MG63 (cell line): Measurements from ENCODE around the gene TCFL5. TPM values are rescaled to one million over a fixed set of nuclear protein-coding genes. Genes with fewer than 3 reads are reported as not detected.
A peak's percentile ranks its signal among the peaks of the same experiment; 100 is the strongest.

Experiments
- DNase-seq: peaks from one replicate; pipeline ENCODE4 v3.0.0-alpha.2; 2020
- H3K27me3 ChIP-seq: fragments of 250-450 bp; sonication (Bioruptor Pico); 2 replicates; pipeline ENCODE4 v1.5.1; 2020; ENCODE audit warnings: mild to moderate bottlenecking, moderate library complexity
- H3K36me3 ChIP-seq: fragments of 250-450 bp; sonication (Bioruptor Pico); 2 replicates; pipeline ENCODE4 v1.5.1; 2020; ENCODE audit warnings: mild to moderate bottlenecking, moderate library complexity
- H3K4me3 ChIP-seq: fragments of 250-450 bp; sonication (Bioruptor Pico); 2 replicates; pipeline ENCODE4 v1.5.1; 2020; ENCODE audit warnings: mild to moderate bottlenecking, moderate library complexity
- H3K9me3 ChIP-seq: fragments of 250-450 bp; sonication (Bioruptor Pico); 2 replicates; pipeline ENCODE4 v1.5.1; 2020; ENCODE audit warnings: mild to moderate bottlenecking, moderate library complexity
- total RNA-seq: library from RNA; depleted of rRNA; stranded (reverse); fragments of >200 nt; shearing (Covaris generic); gene quantifications from 2 replicates; pipeline ENCODE4 v1.2.3, GENCODE V29; 2014; ENCODE audit warnings: low replicate concordance

The TCFL5 gene
- total RNA-seq, 1 experiment from 2014 or later, result 25.4 TPM

GRCh38 chr20:62805155-62805710 is 56.4 kb downstream of the TCFL5 start:
- no peak for DNase-seq
- Histone ChIP-seq H3K36me3 (peaks cover 59% of the 10 kb centered on the region), H3K9me3 (no peaks in the 10 kb centered on the region), H3K4me3 (peak overlapping the region; percentile 80), H3K27me3 (no peaks in the 10 kb centered on the region)

- Histone ChIP-seq H3K9me3 (no peaks in the 10 kb centered on the region), H3K4me3 (peak within 1 kb of the TSS; percentile 80), H3K27me3 (no peaks in the 10 kb centered on the region), H3K36me3 (peaks cover 59% of the 10 kb centered on the region)
- peak; percentile 65 for DNase-seq
Measured at GRCh38 chr20:62804627-62805154, 56.9 kb downstream of the TCFL5 start, which contains the start of gene OGFR. OGFR (plus strand) TSS chr20:62804835; CDS start chr20:62804860, 25 bp downstream.

GRCh38 chr20:62804021-62804626 is 57.5 kb downstream of the TCFL5 start:
- peak overlapping the region; percentile 29 for H3K4me3 ChIP-seq
- DNase-seq, result no peak

GRCh38 chr20:62802026-62802712 is 59.5 kb downstream of the TCFL5 start:
- H3K4me3 ChIP-seq, result no peak overlapping the region
- H3K36me3 ChIP-seq, result peaks cover 60% of the 10 kb centered on the region
- H3K9me3 ChIP-seq, result no peaks in the 10 kb centered on the region
- H3K27me3 ChIP-seq, result no peaks in the 10 kb centered on the region
- no peak for DNase-seq

More at GRCh38 chr20:62804021-62804626, 57.5 kb downstream of the TCFL5 start:
- peaks cover 59% of the 10 kb centered on the region for H3K36me3 ChIP-seq
- H3K9me3 ChIP-seq, result no peaks in the 10 kb centered on the region
- no peaks in the 10 kb centered on the region for H3K27me3 ChIP-seq

- Histone ChIP-seq H3K36me3 (peaks cover 54% of the 10 kb centered on the region), H3K4me3 (no peak overlapping the region), H3K9me3 (no peaks in the 10 kb centered on the region), H3K27me3 (no peaks in the 10 kb centered on the region)
- no peak for DNase-seq
Measured at GRCh38 chr20:62801284-62802010, 60.2 kb downstream of the TCFL5 start.

- no peak for DNase-seq
- Histone ChIP-seq H3K4me3 (no peak overlapping the region), H3K9me3 (no peaks in the 10 kb centered on the region), H3K36me3 (peaks cover 45% of the 10 kb centered on the region), H3K27me3 (no peaks in the 10 kb centered on the region)
Measured at GRCh38 chr20:62800314-62801259, 61.0 kb downstream of the TCFL5 start.

- no peaks in the 10 kb centered on the region for H3K27me3 ChIP-seq
- no peak overlapping the region for H3K4me3 ChIP-seq
- no peak for DNase-seq
- H3K9me3 ChIP-seq, result no peaks in the 10 kb centered on the region
- H3K36me3 ChIP-seq, result peaks cover 43% of the 10 kb centered on the region
Measured at GRCh38 chr20:62799873-62800272, 61.7 kb downstream of the TCFL5 start.

GRCh38 chr20:62799459-62799858 is 62.2 kb downstream of the TCFL5 start:
- no peak for DNase-seq
- peaks cover 43% of the 10 kb centered on the region for H3K36me3 ChIP-seq
- no peaks in the 10 kb centered on the region for H3K27me3 ChIP-seq
- no peak overlapping the region for H3K4me3 ChIP-seq
- no peaks in the 10 kb centered on the region for H3K9me3 ChIP-seq

- Histone ChIP-seq H3K27me3 (no peaks in the 10 kb centered on the region), H3K36me3 (peaks cover 43% of the 10 kb centered on the region), H3K9me3 (no peaks in the 10 kb centered on the region), H3K4me3 (no peak overlapping the region)
- DNase-seq, result no peak
Measured at GRCh38 chr20:62799036-62799435, 62.6 kb downstream of the TCFL5 start.

- Histone ChIP-seq H3K27me3 (no peaks in the 10 kb centered on the region), H3K4me3 (peak overlapping the region; percentile 45), H3K36me3 (peaks cover 43% of the 10 kb centered on the region), H3K9me3 (no peaks in the 10 kb centered on the region)
- no peak for DNase-seq
Measured at GRCh38 chr20:62797671-62798532, 63.7 kb downstream of the TCFL5 start.

- Histone ChIP-seq H3K9me3 (no peaks in the 10 kb centered on the region), H3K36me3 (peaks cover 43% of the 10 kb centered on the region), H3K4me3 (peak overlapping the region; percentile 59), H3K27me3 (no peaks in the 10 kb centered on the region)
- no peak for DNase-seq
Measured at GRCh38 chr20:62796699-62797491, 64.7 kb downstream of the TCFL5 start.

GRCh38 chr20:62795023-62795761 is 66.4 kb downstream of the TCFL5 start:
- DNase-seq, result peak; percentile 65
- no peaks in the 10 kb centered on the region for H3K9me3 ChIP-seq
- no peaks in the 10 kb centered on the region for H3K27me3 ChIP-seq
- H3K4me3 ChIP-seq, result peak overlapping the region; percentile 59
- H3K36me3 ChIP-seq, result peaks cover 32% of the 10 kb centered on the region

- Histone ChIP-seq H3K36me3 (peaks cover 22% of the 10 kb centered on the region), H3K9me3 (no peaks in the 10 kb centered on the region), H3K27me3 (no peaks in the 10 kb centered on the region), H3K4me3 (peak overlapping the region; percentile 59)
- peak; percentile 95 for DNase-seq
Measured at GRCh38 chr20:62794007-62794724, 67.5 kb downstream of the TCFL5 start.

GRCh38 chr20:62793757-62794006 is 67.9 kb downstream of the TCFL5 start:
- Histone ChIP-seq H3K27me3 (no peaks in the 10 kb centered on the region), H3K36me3 (peaks cover 17% of the 10 kb centered on the region), H3K9me3 (no peaks in the 10 kb centered on the region), H3K4me3 (peak overlapping the region; percentile 18; the same call in 1 of the 2 replicates)
- no peak for DNase-seq
